Measurements from ENCODE around the gene CHCHD5.
"Not testable (repeated sequence)": the region's sequence is repeated elsewhere in the genome, so short reads cannot be mapped to it uniquely, and the experiment has no call there.

Gene CHCHD5

GRCh38 chr2:112584134-112584890 lies at the start of gene CHCHD5:
CHCHD5 (plus strand) TSS chr2:112584609; CDS start chr2:112584648, 39 bp downstream.
- H3K9me3 ChIP-seq (ENCODE audit: control insufficient read depth, insufficient read depth, low read length): no peaks in the 10 kb centered on the region
- peaks cover 26% of the 10 kb centered on the region for H3K36me3 ChIP-seq (ENCODE audit: control insufficient read depth, insufficient read depth, low read length)
- H3K4me3 ChIP-seq (ENCODE audit: low read depth, low read length): peak within 1 kb of the TSS; percentile 81
- H3K9ac ChIP-seq (ENCODE audit: low read depth, low read length): peak within 1 kb of the TSS; percentile 79
- 0 out of 2 replicates have a peak, but pooled peaks cover 7% of the 10 kb centered on the region for H3K4me1 ChIP-seq (ENCODE audit: control insufficient read depth, insufficient read depth, low read length)
- H3K27me3 ChIP-seq (ENCODE audit: control insufficient read depth, insufficient read depth, low read length): no peaks in the 10 kb centered on the region
- H3K27ac ChIP-seq (ENCODE audit: low read depth, low read length): peak within 1 kb of the TSS; percentile 92

- Histone ChIP-seq H3K9me3 (ENCODE audit: control insufficient read depth, insufficient read depth, low read length) (no peaks in the 10 kb centered on the region), H3K27ac (ENCODE audit: low read depth, low read length) (no peak overlapping the region), H3K36me3 (ENCODE audit: control insufficient read depth, insufficient read depth, low read length) (peaks cover 30% of the 10 kb centered on the region), H3K4me1 (ENCODE audit: control insufficient read depth, insufficient read depth, low read length) (no peaks in the 10 kb centered on the region), H3K4me3 (ENCODE audit: low read depth, low read length) (no peak overlapping the region), H3K9ac (ENCODE audit: low read depth, low read length) (no peak overlapping the region), H3K27me3 (ENCODE audit: control insufficient read depth, insufficient read depth, low read length) (no peaks in the 10 kb centered on the region)
Observed at GRCh38 chr2:112534826-112535225, 49.6 kb upstream of the CHCHD5 start.

- H3K27ac ChIP-seq (ENCODE audit: low read depth, low read length); H3K9me3 ChIP-seq (ENCODE audit: control insufficient read depth, insufficient read depth, low read length); H3K27me3 ChIP-seq (ENCODE audit: control insufficient read depth, insufficient read depth, low read length); H3K4me1 ChIP-seq (ENCODE audit: control insufficient read depth, insufficient read depth, low read length); H3K4me3 ChIP-seq (ENCODE audit: low read depth, low read length); H3K9ac ChIP-seq (ENCODE audit: low read depth, low read length): not testable (repeated sequence)
- H3K36me3 ChIP-seq (ENCODE audit: control insufficient read depth, insufficient read depth, low read length): peaks cover 14% of the 10 kb centered on the region
Observed at GRCh38 chr2:112536665-112537064, 47.7 kb upstream of the CHCHD5 start.

- Histone ChIP-seq H3K4me3 (ENCODE audit: low read depth, low read length) (no peak overlapping the region), H3K4me1 (ENCODE audit: control insufficient read depth, insufficient read depth, low read length) (0 out of 2 replicates have a peak, but pooled peaks cover 5% of the 10 kb centered on the region), H3K36me3 (ENCODE audit: control insufficient read depth, insufficient read depth, low read length) (no peaks in the 10 kb centered on the region)
Observed at GRCh38 chr2:112539306-112539705, 45.1 kb upstream of the CHCHD5 start.

GRCh38 chr2:112540906-112541305 lies 43.5 kb upstream of the CHCHD5 start:
- H3K36me3 ChIP-seq (ENCODE audit: control insufficient read depth, insufficient read depth, low read length): peaks cover 7% of the 10 kb centered on the region
- no peaks in the 10 kb centered on the region for H3K9me3 ChIP-seq (ENCODE audit: control insufficient read depth, insufficient read depth, low read length)
- peak overlapping the region; percentile 96; the same call in 1 of the 2 replicates for H3K4me3 ChIP-seq (ENCODE audit: low read depth, low read length)
- H3K9ac ChIP-seq (ENCODE audit: low read depth, low read length): no peak overlapping the region
- no peaks in the 10 kb centered on the region for H3K27me3 ChIP-seq (ENCODE audit: control insufficient read depth, insufficient read depth, low read length)
- no peak overlapping the region for H3K27ac ChIP-seq (ENCODE audit: low read depth, low read length)
- H3K4me1 ChIP-seq (ENCODE audit: control insufficient read depth, insufficient read depth, low read length): 0 out of 2 replicates have a peak, but pooled peaks cover 5% of the 10 kb centered on the region

More at GRCh38 chr2:112539306-112539705, 45.1 kb upstream of the CHCHD5 start:
- Histone ChIP-seq H3K27me3 (ENCODE audit: control insufficient read depth, insufficient read depth, low read length) (no peaks in the 10 kb centered on the region), H3K9me3 (ENCODE audit: control insufficient read depth, insufficient read depth, low read length) (no peaks in the 10 kb centered on the region), H3K9ac (ENCODE audit: low read depth, low read length) (no peak overlapping the region), H3K27ac (ENCODE audit: low read depth, low read length) (no peak overlapping the region)

- Histone ChIP-seq H3K27ac (ENCODE audit: low read depth, low read length) (peak overlapping the region; percentile 94), H3K36me3 (ENCODE audit: control insufficient read depth, insufficient read depth, low read length) (peaks cover 12% of the 10 kb centered on the region), H3K9me3 (ENCODE audit: control insufficient read depth, insufficient read depth, low read length) (no peaks in the 10 kb centered on the region), H3K4me3 (ENCODE audit: low read depth, low read length) (peak overlapping the region; percentile 96), H3K4me1 (ENCODE audit: control insufficient read depth, insufficient read depth, low read length) (0 out of 2 replicates have a peak, but pooled peaks cover 5% of the 10 kb centered on the region), H3K27me3 (ENCODE audit: control insufficient read depth, insufficient read depth, low read length) (no peaks in the 10 kb centered on the region), H3K9ac (ENCODE audit: low read depth, low read length) (peak overlapping the region; percentile 97)
Observed at GRCh38 chr2:112541315-112542122, 42.9 kb upstream of the CHCHD5 start.

GRCh38 chr2:112542123-112542983 lies 42.1 kb upstream of the CHCHD5 start, which contains the start of gene POLR1B:
POLR1B (plus strand) TSS chr2:112542465; CDS start chr2:112542495, 30 bp downstream.
- peaks cover 19% of the 10 kb centered on the region for H3K36me3 ChIP-seq (ENCODE audit: control insufficient read depth, insufficient read depth, low read length)
- peak within 1 kb of the TSS; percentile 94 for H3K27ac ChIP-seq (ENCODE audit: low read depth, low read length)
- no peaks in the 10 kb centered on the region for H3K27me3 ChIP-seq (ENCODE audit: control insufficient read depth, insufficient read depth, low read length)
- no peaks in the 10 kb centered on the region for H3K9me3 ChIP-seq (ENCODE audit: control insufficient read depth, insufficient read depth, low read length)
- 0 out of 2 replicates have a peak, but pooled peaks cover 5% of the 10 kb centered on the region for H3K4me1 ChIP-seq (ENCODE audit: control insufficient read depth, insufficient read depth, low read length)
- H3K4me3 ChIP-seq (ENCODE audit: low read depth, low read length): peak within 1 kb of the TSS; percentile 96
- H3K9ac ChIP-seq (ENCODE audit: low read depth, low read length): peak within 1 kb of the TSS; percentile 97

- no peaks in the 10 kb centered on the region for H3K27me3 ChIP-seq (ENCODE audit: control insufficient read depth, insufficient read depth, low read length)
- H3K9me3 ChIP-seq (ENCODE audit: control insufficient read depth, insufficient read depth, low read length): no peaks in the 10 kb centered on the region
- peak overlapping the region; percentile 96 for H3K4me3 ChIP-seq (ENCODE audit: low read depth, low read length)
- 0 out of 2 replicates have a peak, but pooled peaks cover 5% of the 10 kb centered on the region for H3K4me1 ChIP-seq (ENCODE audit: control insufficient read depth, insufficient read depth, low read length)
- peaks cover 27% of the 10 kb centered on the region for H3K36me3 ChIP-seq (ENCODE audit: control insufficient read depth, insufficient read depth, low read length)
- H3K9ac ChIP-seq (ENCODE audit: low read depth, low read length): peak overlapping the region; percentile 97
- no peak overlapping the region for H3K27ac ChIP-seq (ENCODE audit: low read depth, low read length)
Observed at GRCh38 chr2:112542984-112543661, 41.3 kb upstream of the CHCHD5 start.

GRCh38 chr2:112547333-112547732 lies 37.1 kb upstream of the CHCHD5 start:
- Histone ChIP-seq H3K27ac (ENCODE audit: low read depth, low read length) (no peak overlapping the region), H3K9ac (ENCODE audit: low read depth, low read length) (no peak overlapping the region), H3K36me3 (ENCODE audit: control insufficient read depth, insufficient read depth, low read length) (peaks cover 67% of the 10 kb centered on the region), H3K27me3 (ENCODE audit: control insufficient read depth, insufficient read depth, low read length) (no peaks in the 10 kb centered on the region), H3K9me3 (ENCODE audit: control insufficient read depth, insufficient read depth, low read length) (no peaks in the 10 kb centered on the region), H3K4me3 (ENCODE audit: low read depth, low read length) (no peak overlapping the region), H3K4me1 (ENCODE audit: control insufficient read depth, insufficient read depth, low read length) (no peaks in the 10 kb centered on the region)

GRCh38 chr2:112548980-112549379 lies 35.4 kb upstream of the CHCHD5 start:
- H3K9me3 ChIP-seq (ENCODE audit: control insufficient read depth, insufficient read depth, low read length): no peaks in the 10 kb centered on the region
- H3K36me3 ChIP-seq (ENCODE audit: control insufficient read depth, insufficient read depth, low read length): peaks cover 83% of the 10 kb centered on the region
- H3K4me1 ChIP-seq (ENCODE audit: control insufficient read depth, insufficient read depth, low read length): no peaks in the 10 kb centered on the region
- no peak overlapping the region for H3K27ac ChIP-seq (ENCODE audit: low read depth, low read length)
- no peak overlapping the region for H3K9ac ChIP-seq (ENCODE audit: low read depth, low read length)
- no peak overlapping the region for H3K4me3 ChIP-seq (ENCODE audit: low read depth, low read length)
- no peaks in the 10 kb centered on the region for H3K27me3 ChIP-seq (ENCODE audit: control insufficient read depth, insufficient read depth, low read length)

Measured in HUES48 (cell line).